ENCODE measurements around the gene FER1L5. TPM values are rescaled to one million over a fixed set of nuclear protein-coding genes. Genes with fewer than 3 reads are reported as not detected.

FER1L5 gene
- total RNA-seq, 2 experiments from 2014 or later, result not detected

- Mint-ChIP-seq H3K36me3 (ENCODE audit: low read depth) (no peaks in the 10 kb centered on the region), H3K4me3 (no peak overlapping the region), H3K4me1 (no peaks in the 10 kb centered on the region), H3K27me3 (peaks cover 7% of the 10 kb centered on the region), H3K27ac (no peak overlapping the region), H3K9me3 (ENCODE audit: low read depth) (no peaks in the 10 kb centered on the region)
- POLR2A ChIA-PET, result no interaction called here
- intact Hi-C loops (cut with DNase I, micrococcal nuclease), result no loop called here
- CTCF ChIA-PET, result interaction anchor here (0.6 to 0.7 kb wide), 2 partner anchors 159 to 509 kb away, joined by 3 read pairs; no protein-coding TSS in a partner anchor
- ATAC-seq (no peak), DNase-seq (no peak)
These were observed 40.7 kb downstream of the FER1L5 start for GRCh38 chr2:96683307-96683706.

- ChIA-PET POLR2A (no interaction called here), CTCF (interaction anchor here (0.7 kb wide), 1 partner anchor 158 kb away, joined by 3 read pairs; no protein-coding TSS in a partner anchor)
- DNase-seq, result no peak
- Mint-ChIP-seq H3K27me3 (peaks cover 7% of the 10 kb centered on the region), H3K9me3 (ENCODE audit: low read depth) (no peaks in the 10 kb centered on the region), H3K36me3 (ENCODE audit: low read depth) (no peaks in the 10 kb centered on the region), H3K27ac (no peak overlapping the region), H3K4me3 (no peak overlapping the region), H3K4me1 (no peaks in the 10 kb centered on the region)
- intact Hi-C loops (cut with DNase I, micrococcal nuclease), result no loop called here
- no peak for ATAC-seq
These were observed 41.6 kb downstream of the FER1L5 start for GRCh38 chr2:96683972-96684820.

- no peak overlapping the region for H3K27ac Mint-ChIP-seq
- POLR2A ChIA-PET, result no interaction called here
These were observed 42.5 kb downstream of the FER1L5 start for GRCh38 chr2:96684883-96685576.

GRCh38 chr2:96685577-96686459, 43.3 kb downstream of the FER1L5 start:
- no peak for ATAC-seq
- POLR2A ChIA-PET, result no interaction called here
- Mint-ChIP-seq H3K9me3 (ENCODE audit: low read depth) (no peaks in the 10 kb centered on the region), H3K4me1 (no peaks in the 10 kb centered on the region), H3K36me3 (ENCODE audit: low read depth) (no peaks in the 10 kb centered on the region), H3K27me3 (peaks cover 4% of the 10 kb centered on the region), H3K4me3 (no peak overlapping the region), H3K27ac (no peak overlapping the region)
- intact Hi-C loops (cut with DNase I, micrococcal nuclease), result no loop called here
- CTCF ChIA-PET, result no interaction called here
- DNase-seq, result no peak

More at GRCh38 chr2:96684883-96685576, 42.5 kb downstream of the FER1L5 start:
- CTCF ChIA-PET, result no interaction called here
- H3K9me3 Mint-ChIP-seq (ENCODE audit: low read depth), result no peaks in the 10 kb centered on the region
- no peaks in the 10 kb centered on the region for H3K36me3 Mint-ChIP-seq (ENCODE audit: low read depth)
- H3K4me3 Mint-ChIP-seq, result no peak overlapping the region
- peaks cover 7% of the 10 kb centered on the region for H3K27me3 Mint-ChIP-seq
- DNase-seq, result no peak
- no peak for ATAC-seq
- intact Hi-C loops (cut with DNase I, micrococcal nuclease), result no loop called here
- H3K4me1 Mint-ChIP-seq, result no peaks in the 10 kb centered on the region

- Mint-ChIP-seq H3K4me3 (no peak overlapping the region), H3K9me3 (ENCODE audit: low read depth) (no peaks in the 10 kb centered on the region), H3K36me3 (ENCODE audit: low read depth) (no peaks in the 10 kb centered on the region), H3K27me3 (peaks cover 4% of the 10 kb centered on the region), H3K27ac (no peak overlapping the region), H3K4me1 (no peaks in the 10 kb centered on the region)
- POLR2A ChIA-PET, result no interaction called here
- CTCF ChIA-PET, result no interaction called here
- ATAC-seq (no peak), DNase-seq (no peak)
- intact Hi-C loops (cut with DNase I, micrococcal nuclease), result no loop called here
These were observed 44.7 kb downstream of the FER1L5 start for GRCh38 chr2:96687266-96687665.

GRCh38 chr2:96687711-96688640, 45.4 kb downstream of the FER1L5 start:
- intact Hi-C loops (cut with DNase I, micrococcal nuclease), result no loop called here
- ATAC-seq (no peak), DNase-seq (no peak)
- H3K9me3 Mint-ChIP-seq (ENCODE audit: low read depth), result no peaks in the 10 kb centered on the region
- no peaks in the 10 kb centered on the region for H3K36me3 Mint-ChIP-seq (ENCODE audit: low read depth)
- H3K4me3 Mint-ChIP-seq, result no peak overlapping the region
- H3K27me3 Mint-ChIP-seq, result peaks cover 4% of the 10 kb centered on the region
- ChIA-PET CTCF (no interaction called here), POLR2A (no interaction called here)
- H3K4me1 Mint-ChIP-seq, result no peaks in the 10 kb centered on the region
- no peak overlapping the region for H3K27ac Mint-ChIP-seq

- DNase-seq, result no peak
- no peaks in the 10 kb centered on the region for H3K36me3 Mint-ChIP-seq (ENCODE audit: low read depth)
- ChIA-PET POLR2A (no interaction called here), CTCF (no interaction called here)
- H3K27me3 Mint-ChIP-seq, result peaks cover 4% of the 10 kb centered on the region
- no peaks in the 10 kb centered on the region for H3K9me3 Mint-ChIP-seq (ENCODE audit: low read depth)
- intact Hi-C loops (cut with DNase I, micrococcal nuclease), result no loop called here
- H3K27ac Mint-ChIP-seq, result no peak overlapping the region
- no peak overlapping the region for H3K4me3 Mint-ChIP-seq
- no peak for ATAC-seq
- no peaks in the 10 kb centered on the region for H3K4me1 Mint-ChIP-seq
These were observed 46.3 kb downstream of the FER1L5 start for GRCh38 chr2:96688649-96689430.

- no peak for DNase-seq
- Mint-ChIP-seq H3K36me3 (ENCODE audit: low read depth) (no peaks in the 10 kb centered on the region), H3K9me3 (ENCODE audit: low read depth) (no peaks in the 10 kb centered on the region), H3K27me3 (peaks cover 2% of the 10 kb centered on the region), H3K4me1 (no peaks in the 10 kb centered on the region), H3K27ac (no peak overlapping the region), H3K4me3 (no peak overlapping the region)
- ChIA-PET POLR2A (no interaction called here), CTCF (no interaction called here)
- intact Hi-C loops (cut with DNase I, micrococcal nuclease), result no loop called here
- no peak for ATAC-seq
These were observed 46.9 kb downstream of the FER1L5 start for GRCh38 chr2:96689431-96689991.

- Mint-ChIP-seq H3K27me3 (no peaks in the 10 kb centered on the region), H3K9me3 (ENCODE audit: low read depth) (no peaks in the 10 kb centered on the region), H3K4me3 (no peak overlapping the region), H3K36me3 (ENCODE audit: low read depth) (no peaks in the 10 kb centered on the region), H3K4me1 (no peaks in the 10 kb centered on the region), H3K27ac (no peak overlapping the region)
- ChIA-PET POLR2A (no interaction called here), CTCF (no interaction called here)
- intact Hi-C loops (cut with DNase I, micrococcal nuclease), result no loop called here
- ATAC-seq, result no peak
- DNase-seq, result no peak
These were observed 47.9 kb downstream of the FER1L5 start for GRCh38 chr2:96690306-96691021.

Measured in activated CD4-positive, alpha-beta T cell treated with anti-CD3 and anti-CD28 coated beads for 36 hours (primary cell).